GM21723 (cell line): ENCODE results near the gene ZNF283.
"Not testable (repeated sequence)": the region's sequence is repeated elsewhere in the genome, so short reads cannot be mapped to it uniquely, and the experiment has no call there.

Experiments used
- ATAC-seq: cut with Tn5 transposase; IDR thresholded peaks from one replicate; pipeline ENCODE4 v1.9.1; 2021; ENCODE audit warnings: mild to moderate bottlenecking, moderate library complexity; ENCODE audit not compliant: unreplicated experiment

Gene ZNF283

DNA sequence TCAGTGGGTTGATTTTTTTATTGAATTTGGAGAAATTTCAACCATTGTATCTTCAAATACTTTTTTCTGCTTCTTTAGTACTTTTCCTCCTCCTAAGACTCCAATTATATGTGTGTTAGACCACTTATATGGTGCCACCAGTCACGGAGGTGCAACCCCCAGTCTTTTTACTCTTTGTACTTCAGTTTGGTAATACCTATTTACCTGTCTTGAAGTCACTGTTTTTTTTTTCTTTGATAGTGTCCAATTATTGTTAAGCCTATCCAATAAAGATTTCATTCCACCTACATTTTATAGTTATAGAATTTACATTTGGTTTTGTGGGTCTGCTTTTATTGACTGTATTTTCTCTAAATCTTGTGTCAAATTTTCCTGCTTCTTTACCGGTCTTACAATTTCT, 14.9 kb downstream of the ZNF283 start:
- no peak for ATAC-seq

DNA sequence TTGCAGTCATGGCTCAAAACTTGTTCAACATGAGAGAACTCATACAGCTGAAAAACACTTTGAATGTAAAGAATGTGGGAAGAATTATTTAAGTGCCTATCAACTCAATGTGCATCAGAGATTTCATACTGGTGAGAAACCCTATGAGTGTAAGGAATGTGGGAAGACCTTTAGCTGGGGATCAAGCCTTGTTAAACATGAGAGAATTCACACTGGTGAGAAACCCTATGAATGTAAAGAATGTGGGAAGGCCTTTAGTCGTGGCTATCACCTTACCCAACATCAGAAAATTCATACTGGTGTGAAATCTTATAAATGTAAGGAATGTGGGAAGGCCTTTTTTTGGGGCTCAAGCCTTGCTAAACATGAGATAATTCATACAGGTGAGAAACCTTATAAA, 20.1 kb downstream of the ZNF283 start:
- no peak for ATAC-seq

- no peak for ATAC-seq
These were observed 20.8 kb downstream of the ZNF283 start for GRCh38 chr19:43847884-43848283.

- no peak for ATAC-seq
These were observed 21.7 kb downstream of the ZNF283 start for GRCh38 chr19:43848821-43849220.

DNA sequence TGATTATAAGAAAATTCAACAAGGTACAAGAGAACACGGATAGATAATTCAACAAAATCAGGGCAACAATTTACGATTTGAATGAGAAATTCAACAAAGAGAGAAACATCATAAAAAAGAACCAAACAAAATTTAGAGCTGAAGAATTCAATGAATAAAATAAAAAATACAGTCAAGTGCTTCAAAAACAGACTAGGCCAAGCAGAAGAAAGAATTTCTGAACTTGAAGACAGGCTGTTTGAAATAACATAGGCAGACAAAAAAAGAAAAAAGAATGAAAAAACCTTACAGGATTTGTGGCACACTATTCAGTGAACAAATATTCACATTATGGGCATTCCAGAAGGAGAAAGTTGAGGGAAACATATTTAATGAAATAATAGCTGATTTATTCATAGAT, 31.1 kb downstream of the ZNF283 start:
- ATAC-seq = no peak

GRCh38 chr19:43866923-43867322, 39.8 kb downstream of the ZNF283 start:
- ATAC-seq = not testable (repeated sequence)

DNA sequence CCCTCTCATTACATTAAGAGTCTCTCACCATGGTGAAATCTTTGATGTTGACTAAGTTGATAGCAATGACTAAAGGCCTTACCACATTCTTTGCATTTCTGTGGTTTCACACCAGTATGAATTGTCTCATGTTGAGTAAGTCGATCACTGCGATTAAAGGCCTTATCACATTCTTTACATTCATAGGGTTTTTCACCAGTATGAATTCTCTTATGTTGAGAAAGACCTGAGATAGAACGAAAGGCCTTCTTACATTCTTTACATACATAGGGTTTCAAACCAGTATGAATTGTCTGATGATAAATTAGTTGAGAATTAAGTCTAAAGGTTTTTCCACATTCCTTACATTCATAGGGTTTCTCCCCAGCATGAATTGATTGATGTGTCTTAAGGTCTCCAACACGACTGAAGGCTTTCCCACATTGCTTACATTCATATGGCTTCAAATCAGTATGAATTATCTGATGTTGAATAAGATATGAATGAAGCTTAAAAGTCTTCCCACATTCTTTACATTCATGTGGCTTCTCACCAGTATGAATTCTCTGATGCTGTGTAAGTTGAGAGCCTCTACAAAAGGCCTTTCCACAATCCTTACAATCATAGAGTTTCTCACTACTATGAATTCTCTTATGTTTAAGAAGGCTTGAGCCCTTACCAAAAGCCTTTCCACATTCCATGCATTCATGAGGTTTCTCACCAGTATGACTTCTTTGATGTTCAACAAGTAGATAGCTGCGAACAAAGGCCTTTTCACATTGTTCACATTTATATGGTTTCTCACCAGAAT, 45.6 kb downstream of the ZNF283 start:
- no peak for ATAC-seq

- ATAC-seq = no peak
These were observed 53.4 kb downstream of the ZNF283 start for GRCh38 chr19:43880483-43880882.

DNA sequence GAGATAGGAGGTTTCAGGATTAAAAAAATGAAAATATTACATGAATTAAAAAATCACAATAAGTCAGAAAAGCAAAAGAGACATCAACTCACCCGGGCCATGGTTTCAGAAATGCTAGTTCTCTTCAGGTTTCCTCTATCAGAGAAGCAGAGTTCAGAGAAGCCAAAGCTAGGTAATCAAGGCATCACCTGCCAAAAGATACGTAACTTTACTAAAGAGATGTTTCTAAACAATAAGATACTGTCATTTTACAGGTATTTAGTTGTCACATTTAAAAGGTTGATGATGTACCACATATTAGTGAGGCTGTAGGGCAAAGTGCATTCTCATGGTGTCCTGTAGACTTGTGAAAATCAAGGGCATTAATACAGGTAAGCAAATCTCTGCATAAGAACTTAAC, 56.7 kb downstream of the ZNF283 start, which contains the start of gene ZNF404:
ZNF404 (minus strand) TSS at position 101 of the 400 bp plus-strand sequence.
- ATAC-seq = no peak

DNA sequence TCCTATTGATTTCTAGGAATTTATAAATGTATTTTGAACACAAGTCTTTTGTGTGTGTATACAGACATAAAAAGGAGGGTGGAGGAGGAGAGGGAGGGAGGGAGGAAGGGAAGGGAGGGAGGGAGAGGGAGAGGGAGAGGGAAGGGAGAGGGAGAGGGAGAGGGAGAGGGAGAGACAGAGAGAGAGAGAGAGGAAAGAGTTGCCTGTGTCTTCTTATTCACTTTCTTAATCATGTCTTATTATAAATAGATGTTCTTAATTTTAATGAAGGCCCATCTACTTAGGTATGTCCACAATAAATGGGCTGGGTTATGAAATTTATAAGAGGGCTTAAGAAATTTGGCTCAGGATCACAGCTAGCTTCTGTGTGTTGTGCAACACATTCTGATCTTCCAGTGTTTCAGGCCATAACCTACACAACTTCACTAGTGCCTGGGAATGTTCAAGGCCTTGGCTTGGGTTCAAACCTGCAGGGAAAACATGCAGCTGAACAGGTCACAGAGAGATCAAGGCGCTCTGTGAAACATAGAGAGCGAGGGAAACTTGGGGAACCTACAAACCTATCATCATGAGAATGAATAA, 68.7 kb downstream of the ZNF283 start:
- no peak for ATAC-seq
